Neural cell (in vitro differentiated cells): Measurements from ENCODE around the gene SLC49A4. TPM values are rescaled to one million over a fixed set of nuclear protein-coding genes. Genes with fewer than 3 reads are reported as not detected.

Experiments
- H2AFZ ChIP-seq: fragments of 200-600, 300-800 bp; sonication (generic), shearing (Covaris generic); 2 replicates; pipeline ENCODE4 v1.6.0; 2014; ENCODE audit warnings: low read depth, mild to moderate bottlenecking, antibody characterized with exemption, low read length, moderate library complexity
- H3F3A ChIP-seq: fragments of 200-600 bp; shearing (Covaris generic); 2 replicates; pipeline ENCODE4 v1.6.1; 2016; ENCODE audit warnings: mild to moderate bottlenecking, moderate library complexity, mixed read lengths, antibody characterized with exemption, low read length; ENCODE audit not compliant: insufficient read depth, poor library complexity, severe bottlenecking
- H3K27ac ChIP-seq: fragments of 200-600, 300-800 bp; sonication (generic), shearing (Covaris generic); 2 replicates; pipeline ENCODE4 v1.5.1; 2014; ENCODE audit warnings: mild to moderate bottlenecking, low read length, moderate library complexity
- H3K27me3 ChIP-seq: fragments of 300-800, 200-600 bp; sonication (generic), shearing (Covaris generic); 2 replicates; pipeline ENCODE4 v1.6.0; 2014; ENCODE audit warnings: mild to moderate bottlenecking, low read depth, low read length, moderate library complexity; ENCODE audit not compliant: insufficient read depth
- H3K36me3 ChIP-seq: fragments of 300-800, 200-600 bp; sonication (generic), shearing (Covaris generic); 2 replicates; pipeline ENCODE4 v1.5.1; 2014; ENCODE audit warnings: mild to moderate bottlenecking, antibody characterized with exemption, low read length, moderate library complexity; ENCODE audit not compliant: insufficient read depth
- H3K4me2 ChIP-seq: fragments of 300-800, 200-600 bp; sonication (generic), shearing (Covaris generic); 2 replicates; pipeline ENCODE4 v1.6.0; 2014; ENCODE audit warnings: mild to moderate bottlenecking, low read length
- H3K4me3 ChIP-seq: fragments of 300-800, 200-600 bp; sonication (generic), shearing (Covaris generic); 2 replicates; pipeline ENCODE4 v1.5.1; 2014; ENCODE audit warnings: mild to moderate bottlenecking, low read length, moderate library complexity
- H3K79me2 ChIP-seq: fragments of 200-600 bp; shearing (Covaris generic); replicated peaks from 2 replicates; pipeline ENCODE4 v1.6.0; 2014; ENCODE audit warnings: mild to moderate bottlenecking, low read length, moderate library complexity; ENCODE audit not compliant: insufficient read depth
- H3K9ac ChIP-seq: fragments of 300-800, 200-600 bp; sonication (generic), shearing (Covaris generic); 2 replicates; pipeline ENCODE4 v1.6.1; 2016; ENCODE audit warnings: mild to moderate bottlenecking, low read length, mixed read lengths
- H3K9me2 ChIP-seq: fragments of 200-600 bp; shearing (Covaris generic); 2 replicates; pipeline ENCODE4 v1.6.1; 2016; ENCODE audit warnings: mild to moderate bottlenecking, low read length, mixed read lengths; ENCODE audit not compliant: insufficient read depth
- H3K9me3 ChIP-seq: fragments of 200-600, 300-800 bp; sonication (generic), shearing (Covaris generic); 2 replicates; pipeline ENCODE4 v1.6.1; 2016; ENCODE audit warnings: mild to moderate bottlenecking, mixed run types, low read length, moderate library complexity, mixed read lengths
- H4K20me1 ChIP-seq: fragments of 200-600 bp; shearing (Covaris generic); 2 replicates; pipeline ENCODE4 v1.6.1; 2016; ENCODE audit warnings: mild to moderate bottlenecking, mixed run types; ENCODE audit not compliant: insufficient read depth
- CTCF ChIP-seq: fragments of 450-650 bp; IDR thresholded peaks from 2 replicates; pipeline ENCODE4 v1.5.1; 2014; ENCODE audit warnings: antibody characterized with exemption, mild to moderate bottlenecking, moderate library complexity; ENCODE audit not compliant: poor library complexity, severe bottlenecking
- EP300 ChIP-seq: fragments of 450-650 bp; conservative IDR thresholded peaks from 2 replicates; pipeline ENCODE4 v1.6.1; 2014; ENCODE audit warnings: antibody characterized with exemption, mild to moderate bottlenecking, moderate library complexity; ENCODE audit not compliant: poor library complexity, severe bottlenecking
- EZH2 ChIP-seq: fragments of 200-600, 300-800 bp; shearing (Covaris generic), sonication (generic); IDR thresholded peaks from 2 replicates; pipeline ENCODE4 v1.6.1; 2014; ENCODE audit warnings: antibody characterized with exemption, low read length, borderline replicate concordance, mild to moderate bottlenecking; ENCODE audit not compliant: insufficient read depth, poor library complexity, severe bottlenecking
- MXI1 ChIP-seq: fragments of 450-650 bp; conservative IDR thresholded peaks from 2 replicates; pipeline ENCODE4 v1.6.1; 2014; ENCODE audit warnings: antibody characterized with exemption, mild to moderate bottlenecking; ENCODE audit not compliant: poor library complexity, severe bottlenecking
- POLR2AphosphoS5 ChIP-seq: IDR thresholded peaks from 2 replicates; pipeline ENCODE4 v1.6.1; 2012
- RAD21 ChIP-seq: fragments of 450-650 bp; conservative IDR thresholded peaks from 2 replicates; pipeline ENCODE4 v1.6.1; 2014; ENCODE audit warnings: antibody characterized with exemption, mild to moderate bottlenecking, moderate library complexity
- REST ChIP-seq: IDR thresholded peaks from 2 replicates; pipeline ENCODE4 v1.6.1; 2012; ENCODE audit warnings: borderline replicate concordance
- SMC3 ChIP-seq: fragments of 450-650 bp; conservative IDR thresholded peaks from 2 replicates; pipeline ENCODE4 v1.6.1; 2014; ENCODE audit warnings: antibody characterized with exemption, mild to moderate bottlenecking, moderate library complexity; ENCODE audit not compliant: poor library complexity
- TAF1 ChIP-seq: IDR thresholded peaks from 2 replicates; pipeline ENCODE4 v1.6.1; 2012; ENCODE audit warnings: low read depth
- polyA plus RNA-seq: library from polyadenylated mRNA; depleted of rRNA; stranded (reverse); fragments of >200 nt; gene quantifications from 2 replicates; pipeline ENCODE4 v1.2.3, GENCODE V29; 2014

SLC49A4 gene
- polyA plus RNA-seq, 1 donor from 2014 or later, result 16.2 TPM

- H4K20me1 ChIP-seq, result no peaks in the 10 kb centered on the region
- no peaks in the 10 kb centered on the region for H3K9me3 ChIP-seq
- H3F3A ChIP-seq, result no peaks in the 10 kb centered on the region
- no peak overlapping the region for H3K27ac ChIP-seq
- H3K27me3 ChIP-seq, result no peaks in the 10 kb centered on the region
- TF ChIP-seq SMC3, result no peak
- no peak for TF ChIP-seq EP300
- no peak for TF ChIP-seq MXI1
- no peaks in the 10 kb centered on the region for H3K79me2 ChIP-seq
- H3K4me3 ChIP-seq, result no peak overlapping the region
- H3K9me2 ChIP-seq, result no peaks in the 10 kb centered on the region
- no peaks in the 10 kb centered on the region for H3K36me3 ChIP-seq
- no peak overlapping the region for H2AFZ ChIP-seq
- H3K9ac ChIP-seq, result no peak overlapping the region
- no peak overlapping the region for H3K4me2 ChIP-seq
These were observed 12.1 kb upstream of the SLC49A4 start for GRCh38 chr3:122782804-122783203.

GRCh38 chr3:122784436-122784835 lies 10.4 kb upstream of the SLC49A4 start:
- TF ChIP-seq EZH2, result no peak
- TF ChIP-seq POLR2AphosphoS5, result no peak
- TF ChIP-seq TAF1, result no peak
- no peak for TF ChIP-seq MXI1
- TF ChIP-seq EP300, result no peak
- no peak for TF ChIP-seq REST
- TF ChIP-seq RAD21, result no peak
- no peak for TF ChIP-seq SMC3
- TF ChIP-seq CTCF, result no peak
- no peaks in the 10 kb centered on the region for H3K79me2 ChIP-seq
- H4K20me1 ChIP-seq, result no peaks in the 10 kb centered on the region
- H3K9me2 ChIP-seq, result no peaks in the 10 kb centered on the region
- no peaks in the 10 kb centered on the region for H3K9me3 ChIP-seq
- H3K9ac ChIP-seq, result no peak overlapping the region
- no peak overlapping the region for H2AFZ ChIP-seq
- no peak overlapping the region for H3K27ac ChIP-seq
- H3K27me3 ChIP-seq, result no peaks in the 10 kb centered on the region
- no peak overlapping the region for H3K4me2 ChIP-seq
- H3K4me3 ChIP-seq, result no peak overlapping the region
- no peaks in the 10 kb centered on the region for H3F3A ChIP-seq
- no peaks in the 10 kb centered on the region for H3K36me3 ChIP-seq

- Histone ChIP-seq H3F3A (no peaks in the 10 kb centered on the region), H3K27ac (no peak overlapping the region), H2AFZ (no peak overlapping the region), H4K20me1 (no peaks in the 10 kb centered on the region), H3K4me2 (no peak overlapping the region), H3K79me2 (no peaks in the 10 kb centered on the region), H3K36me3 (no peaks in the 10 kb centered on the region), H3K9me2 (no peaks in the 10 kb centered on the region), H3K27me3 (no peaks in the 10 kb centered on the region), H3K4me3 (no peak overlapping the region), H3K9ac (no peak overlapping the region), H3K9me3 (no peaks in the 10 kb centered on the region)
- TF ChIP-seq MXI1 (no peak), EP300 (no peak), REST (no peak), RAD21 (no peak), TAF1 (no peak), POLR2AphosphoS5 (no peak)
These were observed 9.6 kb upstream of the SLC49A4 start for GRCh38 chr3:122785231-122785630.
